ENCODE data around the gene CD2BP2.

The CD2BP2 gene

DNA sequence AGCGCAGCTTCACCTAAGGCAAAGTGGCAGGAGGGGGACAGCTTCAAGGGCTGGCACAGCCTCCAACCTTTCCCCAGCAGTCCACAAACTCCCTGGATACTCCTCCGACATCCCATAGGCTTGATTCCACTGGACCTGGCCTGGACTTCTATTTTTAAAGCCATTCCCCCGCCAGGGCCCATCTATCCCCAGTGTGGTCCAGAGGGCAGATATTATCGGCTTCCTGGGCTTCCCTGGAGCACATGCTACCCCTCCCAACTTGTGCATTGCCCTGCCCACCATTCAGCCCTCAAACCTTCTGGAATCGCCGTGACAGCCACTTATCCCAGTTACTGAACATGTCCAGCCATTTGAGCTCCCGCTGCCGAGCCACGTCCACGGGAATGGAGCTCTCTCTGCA is 10.1 kb upstream of the CD2BP2 start:
- in situ Hi-C loops (cut with MboI; ENCODE audit: low sequenced_read_pairs), result no loop called here

DNA sequence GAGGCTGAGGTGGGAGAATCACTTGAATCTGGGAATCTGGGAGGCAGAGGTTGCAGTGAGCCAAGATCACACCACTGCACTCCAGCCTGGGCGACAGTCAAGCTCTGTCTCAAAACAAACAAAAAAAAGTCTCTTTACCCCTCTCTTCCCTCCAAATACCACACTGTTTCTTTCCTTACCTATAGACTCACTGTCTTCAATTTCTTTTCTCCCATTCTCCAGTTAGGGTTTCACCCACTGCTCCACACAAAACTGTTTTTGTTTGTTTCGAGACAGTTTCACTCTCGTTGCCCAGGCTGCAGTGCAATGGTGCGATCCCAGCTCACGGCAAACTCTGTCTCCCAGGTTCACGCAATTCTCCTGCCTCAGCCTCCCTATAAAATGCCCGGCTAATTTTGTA is 6.1 kb upstream of the CD2BP2 start:
- in situ Hi-C loops (cut with MboI; ENCODE audit: low sequenced_read_pairs), result no loop called here

DNA sequence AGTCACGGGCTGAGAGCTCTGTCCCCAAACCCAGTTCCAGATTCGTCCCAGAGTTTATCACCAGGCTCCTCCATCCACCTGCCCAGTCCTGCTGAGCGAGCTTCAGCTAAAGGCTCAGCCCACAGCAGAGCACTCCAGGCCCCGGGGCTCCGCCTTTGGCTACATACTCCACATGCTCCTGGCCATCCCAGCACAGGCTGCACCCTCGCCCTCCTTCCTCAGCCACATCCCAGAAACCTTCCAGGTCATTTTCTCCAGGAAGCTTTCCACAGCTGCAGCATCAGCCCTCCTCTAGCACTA is 4.7 kb upstream of the CD2BP2 start:
- in situ Hi-C loops (cut with MboI; ENCODE audit: low sequenced_read_pairs), result no loop called here

DNA sequence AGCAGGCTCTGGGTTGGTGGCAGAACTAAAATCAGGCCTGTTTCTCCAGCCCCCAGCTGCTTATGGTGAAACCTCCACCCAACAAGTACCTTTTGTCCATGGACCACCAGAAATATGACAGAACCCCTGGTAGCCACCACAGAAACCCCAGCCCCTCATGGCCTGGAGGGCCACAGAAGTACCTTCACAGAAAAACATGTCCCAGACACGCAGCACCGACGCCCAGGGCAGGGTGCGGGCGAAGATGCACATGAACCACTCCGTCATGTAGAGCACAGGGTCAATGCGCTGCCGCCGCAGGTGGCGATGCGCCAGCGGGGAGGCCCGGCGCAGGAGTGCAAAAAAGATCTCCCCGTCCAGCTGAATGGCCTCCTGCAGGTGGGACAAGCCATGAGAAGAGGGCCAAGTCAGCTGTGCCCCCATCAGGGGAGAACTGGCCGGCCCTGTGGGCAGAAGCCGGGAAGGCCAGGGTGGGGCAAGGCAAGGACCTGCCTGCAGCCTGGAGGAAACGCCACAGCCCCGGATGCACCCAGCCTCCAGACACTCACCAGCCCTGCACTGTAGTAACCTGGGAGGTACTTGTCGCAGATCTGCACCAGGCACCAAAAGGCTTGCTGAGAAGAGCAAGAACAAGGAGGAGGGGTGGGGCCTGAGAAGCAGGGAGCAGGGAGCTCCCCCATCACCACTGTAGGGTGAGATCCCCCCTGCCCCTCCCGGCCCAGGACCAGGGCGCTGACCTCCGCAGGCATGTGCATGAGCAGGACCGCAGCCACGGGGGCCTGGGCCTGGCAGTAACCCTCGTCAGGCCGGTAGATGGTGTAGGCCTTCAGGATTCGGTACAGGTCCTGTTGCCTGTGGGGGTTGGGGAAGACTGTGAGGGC is 4.1 kb upstream of the CD2BP2 start:
- in situ Hi-C loops (cut with MboI; ENCODE audit: low sequenced_read_pairs), result no loop called here

DNA sequence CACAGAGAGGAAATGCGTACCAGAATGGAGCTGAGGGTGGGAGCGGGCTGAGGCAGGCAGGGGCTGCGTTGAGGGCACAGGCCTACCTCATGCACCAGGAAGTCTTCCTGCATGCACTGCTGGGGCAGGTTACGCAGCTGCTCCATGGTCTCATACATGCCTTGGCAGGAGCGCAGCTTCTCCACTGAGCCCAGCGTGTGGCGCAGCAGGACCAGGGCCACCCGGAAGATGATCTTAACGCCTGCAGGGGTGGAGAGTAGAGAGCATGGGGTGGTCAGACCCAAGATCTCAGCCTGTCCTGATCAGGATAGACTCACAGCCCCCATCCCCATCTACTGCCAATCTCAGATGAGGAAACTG is 3.4 kb upstream of the CD2BP2 start:
- in situ Hi-C loops (cut with MboI; ENCODE audit: low sequenced_read_pairs), result no loop called here

DNA sequence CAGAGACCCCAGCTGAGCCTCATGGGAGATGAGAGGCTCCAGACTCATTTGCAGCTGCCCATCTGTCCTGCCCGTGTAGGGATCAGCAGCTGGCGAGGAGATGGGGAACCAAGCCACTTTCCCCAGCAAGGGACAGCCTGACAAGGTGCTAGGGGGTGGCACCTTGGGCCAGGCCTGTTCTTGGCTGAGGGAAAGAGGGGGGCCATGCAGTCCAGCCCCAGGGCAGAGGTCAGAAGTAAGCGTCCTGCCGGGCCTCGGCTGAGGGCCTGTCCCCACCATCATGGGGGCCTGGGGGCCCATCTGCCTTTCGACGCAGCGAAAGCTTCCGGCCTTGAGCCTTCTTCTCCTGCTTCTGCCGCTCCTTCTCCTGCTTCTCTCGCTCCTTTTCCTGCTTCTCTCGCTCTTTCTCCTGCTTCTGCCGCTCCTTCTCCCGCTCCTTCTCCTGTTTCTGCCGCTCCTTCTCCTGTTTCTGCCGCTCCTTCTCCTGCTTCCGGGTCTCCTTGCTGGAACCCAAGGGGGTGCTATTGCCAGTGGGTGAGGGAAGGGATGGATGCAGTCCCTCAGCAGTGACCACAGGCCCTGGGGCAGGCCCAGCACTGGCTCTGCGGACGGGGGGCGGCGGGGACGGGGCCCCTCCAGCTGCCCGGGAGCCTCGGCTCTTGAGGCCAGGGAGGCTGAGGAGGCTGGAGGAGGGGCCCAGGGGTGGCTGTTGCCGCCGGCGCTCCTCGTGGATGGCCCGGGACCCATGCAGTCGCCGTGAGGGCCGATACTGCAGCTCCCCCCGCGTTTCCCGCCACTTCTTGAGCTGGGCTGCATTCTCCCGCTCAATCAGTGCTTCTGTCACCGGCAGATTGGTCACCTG is 2.8 kb upstream of the CD2BP2 start:
- in situ Hi-C loops (cut with MboI; ENCODE audit: low sequenced_read_pairs), result no loop called here

DNA sequence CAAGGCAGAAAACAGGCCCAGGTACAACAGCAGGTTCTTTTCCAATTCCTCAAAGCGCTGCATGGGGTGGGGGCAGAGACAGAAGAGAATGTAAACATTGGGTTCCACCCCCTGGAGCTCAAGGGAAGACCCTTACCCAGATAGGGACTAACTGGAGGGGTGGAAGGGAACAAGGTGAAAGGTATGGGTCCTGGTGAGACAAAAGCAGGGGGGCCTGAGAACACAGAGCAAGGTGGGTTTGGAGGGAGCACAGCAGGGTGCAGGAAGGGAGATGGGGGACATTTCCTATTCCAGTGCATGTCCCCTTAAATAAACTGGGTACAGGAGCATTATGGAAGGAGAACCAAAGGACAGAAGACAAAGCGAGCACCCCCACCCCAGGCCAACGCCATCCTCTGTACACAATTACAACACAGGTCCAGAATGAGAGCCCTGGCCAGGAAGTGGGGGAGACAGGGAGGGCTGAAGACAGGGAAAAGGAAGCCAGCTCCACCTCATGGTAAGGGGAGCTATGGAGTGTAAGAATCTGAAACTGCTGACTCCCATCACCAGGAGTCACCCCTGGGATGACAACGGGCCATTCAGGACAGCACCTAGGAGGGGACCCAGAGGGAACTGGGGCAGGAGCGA is 2.1 kb upstream of the CD2BP2 start:
- in situ Hi-C loops (cut with MboI; ENCODE audit: low sequenced_read_pairs), result no loop called here

DNA sequence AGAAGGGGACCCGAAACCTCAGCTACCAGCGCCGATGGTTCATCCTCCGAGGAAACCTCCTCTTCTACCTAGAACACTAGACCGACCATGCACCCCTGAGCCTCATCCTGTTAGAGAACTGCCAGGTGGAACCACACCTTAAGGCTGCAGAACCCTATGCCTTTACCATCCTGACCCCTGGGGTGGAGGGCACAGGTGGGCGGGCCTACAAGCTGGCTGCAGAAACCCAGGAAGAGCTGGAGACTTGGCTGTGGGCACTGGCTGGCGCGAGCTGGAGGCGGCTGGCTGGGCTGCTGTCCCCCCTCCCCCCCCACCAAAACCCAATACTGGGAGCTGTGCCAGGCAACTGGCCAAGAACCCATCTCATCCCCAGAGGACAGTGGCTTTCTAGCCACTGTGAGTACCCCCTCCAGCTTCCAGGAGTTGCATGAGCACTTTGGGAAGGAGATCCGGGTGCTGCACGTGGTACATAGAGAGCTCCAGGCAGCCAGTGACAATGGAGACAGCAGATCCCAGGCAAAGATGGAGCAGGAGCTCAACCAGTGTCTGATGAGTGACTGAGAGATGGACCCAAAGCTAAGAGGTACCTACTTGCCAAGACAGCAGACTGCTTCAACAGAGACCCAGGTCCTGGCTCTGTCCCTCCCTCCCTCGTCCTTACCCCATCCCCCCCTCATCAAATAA is 1.4 kb upstream of the CD2BP2 start:
- in situ Hi-C loops (cut with MboI; ENCODE audit: low sequenced_read_pairs), result no loop called here

DNA sequence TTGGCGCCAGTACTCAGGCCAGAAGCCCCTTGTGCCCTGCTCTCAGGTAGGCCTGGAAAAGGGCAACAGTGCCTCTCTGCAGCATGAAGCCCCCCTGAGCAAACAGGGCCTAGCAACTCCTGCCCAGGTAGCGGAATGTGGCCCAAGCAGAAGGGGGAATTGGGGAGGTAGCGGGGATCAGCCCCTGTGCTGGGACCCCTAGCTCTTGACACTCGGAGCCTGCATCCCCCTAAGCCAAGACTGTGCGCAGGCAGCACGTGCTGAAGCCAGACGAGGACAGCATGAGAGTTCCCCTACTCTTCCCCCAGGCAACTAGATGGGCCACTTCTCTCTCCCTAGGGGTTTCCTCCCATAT is 823 bp upstream of the CD2BP2 start:
- in situ Hi-C loops (cut with MboI; ENCODE audit: low sequenced_read_pairs), result no loop called here

DNA sequence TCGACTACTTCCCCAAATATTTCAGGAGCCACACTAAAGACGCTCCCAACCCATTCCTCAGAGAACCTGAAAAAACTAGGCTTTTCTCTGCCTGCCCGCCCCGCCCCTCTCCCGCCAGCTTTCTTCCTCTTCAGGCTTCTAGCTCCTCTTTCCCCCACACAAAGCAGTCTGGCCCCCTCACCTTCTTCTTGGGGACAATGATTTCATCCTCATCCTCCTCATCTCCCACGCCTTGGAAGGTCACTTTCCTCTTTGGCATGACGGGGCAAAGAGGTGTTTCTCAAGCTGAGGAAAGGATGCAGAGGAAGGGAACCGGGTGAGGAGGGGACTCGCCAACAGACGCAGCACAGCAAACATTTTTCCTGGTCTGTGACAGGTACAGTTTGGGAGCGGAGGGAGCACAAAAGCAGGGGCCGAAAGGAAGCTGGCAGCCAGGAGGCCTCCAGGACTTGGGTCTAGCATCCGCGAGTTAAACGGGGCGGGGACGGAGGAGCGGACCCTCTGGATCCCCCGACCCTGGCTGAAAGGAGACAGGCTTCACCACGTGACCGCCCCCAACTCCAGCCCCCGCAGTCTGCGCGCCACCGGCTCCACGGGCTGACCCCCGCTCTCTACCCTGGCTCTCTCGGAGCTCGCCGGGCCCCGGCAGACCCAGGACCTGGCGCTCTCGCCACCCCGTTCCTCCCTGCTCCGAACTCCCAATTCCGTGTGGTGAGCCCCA is 525 bp downstream of the CD2BP2 start:
- in situ Hi-C loops (cut with MboI; ENCODE audit: low sequenced_read_pairs), result no loop called here

DNA sequence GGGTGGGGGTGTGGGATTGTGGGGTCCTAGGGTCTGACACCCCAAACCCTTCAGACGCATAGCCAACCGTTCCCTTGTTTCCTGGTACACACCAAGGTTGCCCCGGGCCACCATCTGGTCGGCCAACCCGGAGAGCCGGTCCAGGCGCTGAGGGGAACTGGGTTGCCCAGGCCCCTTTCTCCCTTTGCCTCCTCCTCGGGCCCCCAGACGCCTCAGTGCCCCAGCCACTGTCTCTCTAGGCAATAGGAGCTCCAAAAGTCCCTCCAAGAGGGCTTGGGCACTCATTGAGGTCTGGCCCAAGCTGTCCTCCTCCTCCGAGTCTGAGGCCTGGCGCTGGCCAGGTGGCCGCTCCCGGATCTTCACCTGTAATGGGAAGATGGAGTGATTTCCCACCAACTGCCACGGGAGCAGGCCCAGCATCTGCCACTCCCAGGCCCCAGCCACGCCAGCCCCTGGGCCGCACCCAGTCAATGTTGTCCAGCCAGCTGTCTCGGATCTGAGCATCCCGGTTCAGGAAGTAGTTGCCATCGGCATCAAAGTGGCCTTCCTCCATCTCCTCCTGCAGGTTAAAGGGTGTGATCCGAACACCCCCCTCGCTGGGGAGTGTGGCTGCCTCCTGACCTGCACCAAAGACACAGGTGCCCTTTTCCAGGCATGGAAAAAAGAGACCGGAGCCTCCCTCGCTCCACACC is 1.5 kb downstream of the CD2BP2 start:
- in situ Hi-C loops (cut with MboI; ENCODE audit: low sequenced_read_pairs), result no loop called here

DNA sequence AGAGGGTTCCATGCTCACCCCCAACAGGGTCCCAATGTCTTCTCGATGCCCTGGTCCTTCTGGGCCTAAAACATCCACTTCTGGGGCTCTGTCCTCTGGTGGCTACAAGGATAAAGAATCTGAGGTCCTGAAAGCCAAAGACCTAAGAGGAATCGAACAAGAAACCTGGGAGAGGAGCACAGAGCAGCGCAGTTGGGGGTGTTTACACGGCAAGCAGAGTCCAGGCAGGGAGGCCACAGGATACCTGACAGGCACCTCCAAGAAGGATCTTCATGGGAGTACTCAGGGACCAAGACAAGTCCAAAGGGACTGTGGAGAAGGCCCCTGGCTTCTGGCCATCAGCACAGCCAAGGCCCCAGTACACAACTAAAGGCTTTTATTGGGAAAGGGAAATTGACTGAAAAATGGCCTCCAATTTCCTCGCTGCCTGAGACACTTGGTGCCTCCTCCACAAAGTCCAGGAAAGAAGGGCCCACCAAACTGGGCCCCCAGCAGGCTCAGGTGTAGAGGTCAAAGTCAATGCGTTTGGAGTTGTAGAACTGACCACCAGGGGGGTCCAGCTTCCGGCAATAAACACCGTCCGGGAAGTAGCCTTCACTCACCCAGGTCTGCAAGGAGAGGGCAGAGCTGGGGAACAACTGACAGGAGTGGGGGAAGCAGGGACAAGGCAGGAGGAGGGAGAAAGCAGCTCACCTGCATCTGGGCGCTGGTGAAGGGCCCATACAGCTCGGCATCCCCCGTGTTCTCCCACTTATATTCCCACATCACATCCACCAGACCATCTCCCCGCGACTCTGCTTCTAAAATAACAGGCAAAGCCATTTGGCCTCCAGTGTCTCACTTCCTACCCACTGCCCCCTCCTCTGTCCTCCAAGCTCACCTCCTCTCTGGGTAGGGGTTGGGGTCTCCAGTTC is 2.4 kb downstream of the CD2BP2 start:
- in situ Hi-C loops (cut with MboI; ENCODE audit: low sequenced_read_pairs), result no loop called here

DNA sequence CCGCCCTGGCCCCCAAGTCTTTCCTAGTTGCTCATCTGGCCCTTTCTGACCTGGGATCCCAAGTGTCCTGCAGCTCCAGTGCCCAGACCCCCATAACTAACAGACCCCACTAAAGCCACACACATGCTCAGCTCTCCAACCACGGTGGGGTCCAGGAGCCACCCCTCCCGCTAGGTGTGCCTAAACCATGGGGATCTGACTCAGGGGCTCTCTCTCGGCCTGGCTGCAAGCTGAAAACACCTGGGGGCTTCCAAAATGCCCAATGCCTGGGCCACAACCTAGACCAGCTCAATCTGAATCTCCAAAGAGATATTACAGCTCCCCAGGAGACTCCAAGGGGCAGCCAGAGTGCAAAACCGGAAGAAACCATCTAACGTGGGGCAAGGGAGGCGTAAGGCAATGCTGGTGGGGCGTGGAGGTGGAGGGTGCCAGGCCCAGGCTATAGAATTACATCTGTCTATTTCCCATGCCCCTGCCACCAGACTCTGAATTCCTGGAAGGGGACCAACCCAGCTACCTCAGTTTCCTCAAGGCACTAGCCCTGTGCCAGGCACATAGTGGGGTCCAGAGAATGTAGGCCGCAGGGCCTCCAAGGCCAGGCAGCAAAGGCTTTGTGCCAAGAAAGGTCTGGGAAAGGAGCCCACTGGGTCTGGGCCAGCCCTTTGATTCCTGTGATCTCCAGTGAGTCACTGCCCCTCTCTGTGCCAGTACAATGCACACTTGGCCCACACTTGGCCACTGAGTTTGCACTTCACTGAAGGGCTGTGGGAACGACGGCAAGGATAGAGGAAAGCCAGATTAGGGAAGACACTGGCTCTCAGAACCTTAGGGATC is 3.3 kb downstream of the CD2BP2 start:
- in situ Hi-C loops (cut with MboI; ENCODE audit: low sequenced_read_pairs), result no loop called here

DNA sequence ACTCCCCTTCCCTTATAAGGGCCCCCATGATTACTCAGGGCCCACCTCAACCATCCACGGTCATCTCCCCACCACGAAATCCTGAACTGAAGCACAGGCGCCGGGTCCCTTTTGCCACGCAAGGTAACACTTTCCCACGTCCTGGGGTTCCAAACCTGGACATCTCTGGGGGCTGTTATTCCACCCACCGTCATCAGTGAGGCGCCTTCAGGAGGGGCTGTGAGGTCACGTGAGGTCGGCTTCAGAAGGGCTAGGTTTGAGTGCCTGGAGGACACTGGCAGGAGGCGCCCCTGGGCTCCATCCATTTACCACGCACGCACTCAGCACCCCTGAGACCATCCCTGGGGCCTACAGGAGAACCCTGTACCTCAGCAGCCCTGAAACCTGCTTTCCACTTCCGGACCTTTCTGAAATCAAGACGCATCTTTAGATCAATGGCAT is 4.1 kb downstream of the CD2BP2 start:
- in situ Hi-C loops (cut with MboI; ENCODE audit: low sequenced_read_pairs), result no loop called here

DNA sequence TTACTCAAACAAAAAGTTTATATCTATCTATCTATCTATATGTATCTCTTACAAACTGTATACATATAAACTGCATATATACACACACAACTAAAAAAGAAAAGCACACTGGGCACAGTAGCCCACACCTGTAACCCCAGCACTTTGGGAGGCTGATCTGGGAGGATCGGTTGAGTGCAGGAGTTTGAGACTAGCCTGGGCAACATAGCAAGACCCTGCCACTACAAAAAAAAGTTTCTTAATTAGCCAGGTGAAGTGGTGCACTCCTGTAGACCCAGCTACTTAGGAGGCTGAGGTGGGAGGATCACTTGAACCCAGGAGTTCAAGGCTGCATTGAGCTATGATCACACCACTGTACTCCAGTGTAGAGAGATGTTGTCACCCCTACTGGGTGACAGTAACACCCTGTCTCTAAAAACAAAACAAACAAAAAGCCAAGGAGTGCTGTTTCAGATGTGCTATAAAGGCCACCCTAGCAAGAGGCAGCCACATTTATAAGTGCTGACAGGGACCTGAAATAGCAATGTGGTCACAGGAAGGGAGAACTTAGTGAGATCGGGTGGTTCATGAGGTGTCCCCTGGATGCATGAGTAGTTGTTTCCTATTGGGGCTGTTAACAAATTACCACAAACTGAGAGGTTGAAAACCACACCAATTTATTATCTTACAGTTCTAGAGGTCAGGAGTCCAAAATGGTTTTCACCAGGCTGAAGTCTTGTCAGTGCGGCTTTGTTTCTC is 4.8 kb downstream of the CD2BP2 start:
- in situ Hi-C loops (cut with MboI; ENCODE audit: low sequenced_read_pairs), result no loop called here

DNA sequence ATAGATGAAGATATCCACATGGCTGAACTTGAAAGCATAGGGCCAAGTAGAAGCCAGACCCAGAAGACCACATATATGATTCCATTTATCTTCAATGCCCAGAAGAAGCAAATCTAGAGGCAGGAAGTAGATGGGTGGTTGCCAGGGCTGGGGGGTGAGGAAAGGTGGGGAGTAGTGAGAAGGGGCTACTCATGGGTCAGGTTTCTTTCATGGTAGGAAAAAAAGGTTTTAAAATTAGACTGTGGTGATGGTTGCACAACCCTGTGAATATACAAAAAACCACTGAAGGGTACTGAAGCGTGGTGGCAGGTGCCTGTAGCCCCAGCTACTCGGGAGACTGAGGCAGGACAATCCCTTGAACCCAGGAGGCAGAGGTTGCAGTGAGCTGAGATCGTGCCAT is 5.4 kb downstream of the CD2BP2 start:
- in situ Hi-C loops (cut with MboI; ENCODE audit: low sequenced_read_pairs), result no loop called here

DNA sequence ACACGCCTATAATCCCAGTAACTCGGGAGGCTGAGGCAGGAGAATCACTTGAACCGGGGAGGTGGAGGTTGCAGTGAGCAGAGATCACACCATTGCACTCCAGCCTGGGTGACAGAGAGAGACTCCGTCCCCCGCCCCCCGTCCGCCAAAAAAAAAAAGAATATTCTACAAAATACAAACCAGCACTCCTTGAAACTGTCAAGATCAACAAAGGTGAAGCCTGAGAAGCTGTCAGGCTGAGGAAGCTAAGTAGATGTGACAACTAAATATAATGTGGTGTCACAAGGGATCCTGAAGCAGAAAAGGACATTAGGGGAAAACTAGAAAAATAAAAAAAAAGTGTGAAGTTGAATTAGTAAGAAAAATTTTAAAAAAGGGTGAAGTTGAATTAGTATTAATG is 6.2 kb downstream of the CD2BP2 start:
- in situ Hi-C loops (cut with MboI; ENCODE audit: low sequenced_read_pairs), result no loop called here

DNA sequence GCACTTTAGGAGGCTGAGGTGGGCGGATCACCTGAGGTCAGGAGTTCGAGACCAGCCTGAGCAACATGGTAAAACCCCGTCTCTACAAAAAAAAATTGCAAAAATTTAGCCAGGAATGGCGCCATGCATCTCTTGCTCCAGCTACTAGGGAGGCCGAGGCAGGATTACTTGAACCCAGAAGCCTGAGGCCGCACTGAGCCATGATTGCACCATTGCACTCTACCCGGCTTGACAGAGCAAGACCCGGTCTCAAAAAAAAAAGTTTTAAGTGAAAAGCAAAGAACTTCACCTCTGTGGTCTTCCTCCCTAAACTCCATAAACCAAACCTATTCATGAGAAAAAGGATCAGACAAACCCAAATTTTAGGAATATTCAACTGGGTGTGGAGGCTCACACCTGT is 7.0 kb downstream of the CD2BP2 start:
- in situ Hi-C loops (cut with MboI; ENCODE audit: low sequenced_read_pairs), result no loop called here
